Stimulated activated CD8-positive, alpha-beta memory T cell treated with anti-CD3 and anti-CD28 coated beads, Interleukin-2, amount 100 ng/mL, for 1 hour (primary cell): ENCODE data around the gene TTLL13.
A peak's percentile ranks its signal among the peaks of the same experiment; 100 is the strongest.

Experiments
- DNase-seq, 2 donors: peaks; one replicate each; pipeline ENCODE4 v3.0.0-alpha.2; 2020; ENCODE audit warnings: low read depth in 2 of 2

Gene TTLL13, protein sequence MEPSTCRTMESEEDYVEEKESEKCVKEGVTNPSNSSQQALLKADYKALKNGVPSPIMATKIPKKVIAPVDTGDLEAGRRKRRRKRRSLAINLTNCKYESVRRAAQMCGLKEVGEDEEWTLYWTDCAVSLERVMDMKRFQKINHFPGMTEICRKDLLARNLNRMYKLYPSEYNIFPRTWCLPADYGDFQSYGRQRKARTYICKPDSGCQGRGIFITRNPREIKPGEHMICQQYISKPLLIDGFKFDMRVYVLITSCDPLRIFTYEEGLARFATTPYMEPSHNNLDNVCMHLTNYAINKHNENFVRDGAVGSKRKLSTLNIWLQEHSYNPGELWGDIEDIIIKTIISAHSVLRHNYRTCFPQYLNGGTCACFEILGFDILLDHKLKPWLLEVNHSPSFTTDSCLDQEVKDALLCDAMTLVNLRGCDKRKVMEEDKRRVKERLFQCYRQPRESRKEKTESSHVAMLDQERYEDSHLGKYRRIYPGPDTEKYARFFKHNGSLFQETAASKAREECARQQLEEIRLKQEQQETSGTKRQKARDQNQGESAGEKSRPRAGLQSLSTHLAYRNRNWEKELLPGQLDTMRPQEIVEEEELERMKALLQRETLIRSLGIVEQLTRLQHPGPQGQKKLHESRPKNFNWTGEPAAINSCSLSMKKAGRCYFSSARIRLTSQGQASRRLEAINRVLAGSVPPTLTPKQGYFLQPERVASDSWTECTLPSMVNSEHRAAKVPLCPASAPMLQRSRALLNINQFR

DNA sequence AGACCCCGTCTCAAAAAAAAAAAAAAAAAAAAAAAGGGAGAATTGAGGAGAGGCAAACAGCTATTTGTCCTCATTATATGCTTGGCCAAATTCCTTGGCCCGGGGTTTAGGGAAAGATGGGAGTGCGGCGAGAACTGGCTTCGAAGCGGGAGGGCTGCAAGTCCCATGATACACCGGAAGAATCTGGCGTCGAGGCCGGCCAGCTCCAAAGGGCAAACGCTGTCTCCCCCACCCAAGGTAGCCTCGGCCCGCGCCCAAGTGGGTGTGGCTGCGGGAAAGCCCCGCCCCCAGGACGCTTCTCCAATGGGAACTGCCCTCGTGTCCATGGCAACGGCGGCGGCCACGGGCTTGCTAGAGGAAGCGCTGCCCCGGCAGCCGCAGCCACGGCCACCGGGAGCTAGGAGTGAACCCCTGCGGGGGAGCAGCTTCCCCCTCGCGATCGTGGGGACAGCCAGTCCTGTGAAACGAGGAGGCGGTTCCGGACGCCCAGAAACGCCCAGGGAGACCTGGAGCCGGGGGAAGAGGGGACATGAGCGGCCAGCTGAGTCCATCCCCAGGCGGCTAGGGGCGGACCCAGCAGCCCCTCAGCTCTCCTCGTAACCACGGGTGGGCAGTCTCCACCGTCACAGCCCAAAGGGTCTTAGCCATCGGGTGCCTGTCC lies at the start of gene TTLL13:
TSS of gene TTLL13 (plus strand) at position 354 of the 661 bp plus-strand sequence. CDS start 1,075 bp downstream, outside the sequence.
- peak in 1 of 2 donors; percentile 57 for DNase-seq

DNA sequence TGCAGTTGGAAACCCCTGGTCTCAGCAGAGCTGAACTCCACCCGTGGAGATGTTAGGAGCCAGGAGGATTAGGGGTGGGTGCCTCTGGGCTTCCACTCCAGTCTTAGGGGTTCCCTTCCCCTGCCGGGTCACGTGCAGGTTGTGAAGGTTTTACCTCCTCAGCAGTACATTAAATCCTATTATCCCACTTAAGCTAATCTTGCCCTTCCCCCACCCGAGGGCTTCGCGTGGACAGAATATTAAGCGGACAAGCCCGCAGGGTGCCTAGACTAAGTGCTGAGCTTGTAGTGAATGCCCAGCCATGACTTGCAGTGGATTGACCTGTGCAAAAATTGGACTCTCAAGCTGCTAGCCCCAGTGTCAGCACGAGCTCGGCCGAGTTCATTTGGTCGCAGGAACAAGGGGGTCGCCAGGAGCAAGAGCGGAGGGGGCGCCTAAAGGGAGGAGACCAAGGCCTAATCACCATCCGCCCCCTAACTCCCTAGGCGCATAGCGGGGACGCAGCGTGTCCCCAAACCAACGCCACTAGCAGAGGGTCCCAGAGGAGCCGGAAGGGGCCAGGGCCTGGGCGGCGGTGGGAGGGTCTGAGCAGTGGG lies 48.7 kb upstream of the TTLL13 start:
- DNase-seq = no peak

DNA sequence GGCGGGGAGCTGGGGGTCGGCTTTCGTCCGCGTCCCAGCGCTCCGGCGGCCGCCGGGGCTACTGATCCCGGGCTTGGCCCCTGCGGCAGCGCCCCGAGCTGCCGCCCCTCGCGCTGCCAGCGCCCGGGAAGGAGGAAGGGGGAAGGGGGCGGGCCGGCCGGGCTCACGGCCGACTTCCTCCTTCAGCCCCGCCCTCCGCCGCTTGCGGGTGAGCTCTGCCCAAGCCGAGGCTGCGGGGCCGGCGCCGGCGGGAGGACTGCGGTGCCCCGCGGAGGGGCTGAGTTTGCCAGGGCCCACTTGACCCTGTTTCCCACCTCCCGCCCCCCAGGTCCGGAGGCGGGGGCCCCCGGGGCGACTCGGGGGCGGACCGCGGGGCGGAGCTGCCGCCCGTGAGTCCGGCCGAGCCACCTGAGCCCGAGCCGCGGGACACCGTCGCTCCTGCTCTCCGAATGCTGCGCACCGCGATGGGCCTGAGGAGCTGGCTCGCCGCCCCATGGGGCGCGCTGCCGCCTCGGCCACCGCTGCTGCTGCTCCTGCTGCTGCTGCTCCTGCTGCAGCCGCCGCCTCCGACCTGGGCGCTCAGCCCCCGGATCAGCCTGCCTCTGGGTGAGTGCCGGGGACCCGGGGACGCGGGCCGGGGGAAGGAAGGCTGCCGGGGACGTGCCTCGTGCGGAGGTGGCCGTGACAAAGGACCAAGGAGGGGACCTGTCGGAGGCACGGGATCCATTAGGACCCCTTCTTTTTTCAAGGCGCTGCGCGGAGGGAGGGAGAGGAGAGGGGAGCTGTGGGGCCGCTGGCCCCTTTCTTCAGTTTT lies 48.0 kb upstream of the TTLL13 start, which contains the start of gene SEMA4B:
TSS of gene SEMA4B (plus strand) at position 201 of the 814 bp plus-strand sequence. CDS start at position 450, 249 bp downstream.
- DNase-seq = peak; percentile 42 to 55

DNA sequence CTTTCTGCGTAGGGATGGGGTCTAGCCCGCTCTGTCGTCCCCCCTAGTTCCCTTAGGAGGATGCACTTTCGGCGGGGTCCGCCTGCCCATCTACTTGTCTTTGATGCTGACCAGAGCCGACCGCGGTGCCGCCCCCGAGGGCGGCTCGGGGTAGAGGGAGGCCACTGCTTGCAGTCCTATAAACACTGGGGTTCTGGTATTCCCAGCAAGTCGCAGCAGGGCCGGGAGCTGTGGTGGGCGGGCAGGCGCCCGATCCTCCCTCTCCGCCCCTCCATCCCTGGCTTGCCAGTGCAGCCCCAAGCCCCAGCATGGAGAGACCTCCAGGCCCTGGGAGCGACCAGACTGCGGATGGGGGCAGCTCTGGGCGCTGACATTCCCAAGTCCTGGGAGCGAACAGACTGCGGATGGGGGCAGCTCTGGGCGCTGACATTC lies 47.4 kb upstream of the TTLL13 start:
- DNase-seq = no peak

DNA sequence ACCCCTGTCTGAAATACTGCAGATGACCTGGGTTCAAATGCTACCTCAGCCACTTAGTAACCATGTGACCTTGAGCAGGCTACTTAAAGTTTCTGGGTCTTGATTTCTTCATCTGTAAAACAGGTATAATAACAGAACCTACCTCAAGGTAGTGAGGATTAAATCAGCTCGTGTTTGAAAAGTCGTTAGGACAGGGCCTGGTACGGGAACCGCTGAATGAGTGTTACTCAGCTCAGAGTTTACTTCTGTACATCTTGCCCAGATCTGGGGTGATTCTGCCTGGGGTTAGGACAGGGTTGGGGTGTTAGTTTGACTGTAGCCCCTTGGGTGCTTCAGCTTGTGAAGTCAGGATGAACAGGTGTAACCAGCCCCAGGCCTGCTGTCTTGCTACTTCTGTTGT lies 46.4 kb upstream of the TTLL13 start:
- no peak for DNase-seq

DNA sequence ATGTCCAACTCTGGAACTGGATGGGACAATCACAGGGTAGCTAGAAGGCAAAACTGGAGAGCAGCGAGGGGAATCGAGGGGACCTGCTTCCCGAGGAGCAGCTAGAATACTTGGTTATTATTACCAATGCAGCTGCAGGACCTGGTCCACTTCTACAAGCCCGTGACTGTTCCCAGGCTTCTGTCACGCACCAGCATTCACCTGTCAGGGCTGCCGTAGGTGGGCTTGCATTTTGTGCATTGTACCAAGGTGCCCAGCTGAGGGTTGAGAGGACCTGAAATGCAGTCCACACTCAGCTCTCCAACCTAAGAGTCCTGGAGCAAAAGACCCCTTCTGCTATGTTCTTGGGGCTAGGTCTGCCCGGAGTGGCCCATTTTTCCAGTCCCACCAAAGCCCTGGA lies 45.9 kb upstream of the TTLL13 start:
- DNase-seq = no peak

DNA sequence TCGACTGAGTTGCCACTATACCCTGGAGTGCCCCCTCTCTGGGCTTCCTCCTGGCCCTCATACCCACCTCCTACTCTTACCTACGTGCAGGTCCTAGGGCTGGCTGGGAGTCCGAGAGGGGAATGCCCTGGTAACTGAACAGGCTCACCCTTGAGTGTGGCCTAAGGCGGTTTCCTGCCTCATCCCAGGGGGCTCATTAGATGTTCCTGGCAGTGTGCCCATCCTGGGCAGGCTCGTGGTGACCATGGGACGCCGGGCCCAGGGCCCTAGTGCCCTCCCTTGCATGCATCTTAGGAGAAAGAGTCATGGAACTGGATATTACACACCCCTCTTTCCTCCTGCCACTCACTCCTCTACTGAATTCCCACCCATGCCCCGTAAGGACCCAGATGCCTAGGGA lies 45.4 kb upstream of the TTLL13 start:
- no peak for DNase-seq

DNA sequence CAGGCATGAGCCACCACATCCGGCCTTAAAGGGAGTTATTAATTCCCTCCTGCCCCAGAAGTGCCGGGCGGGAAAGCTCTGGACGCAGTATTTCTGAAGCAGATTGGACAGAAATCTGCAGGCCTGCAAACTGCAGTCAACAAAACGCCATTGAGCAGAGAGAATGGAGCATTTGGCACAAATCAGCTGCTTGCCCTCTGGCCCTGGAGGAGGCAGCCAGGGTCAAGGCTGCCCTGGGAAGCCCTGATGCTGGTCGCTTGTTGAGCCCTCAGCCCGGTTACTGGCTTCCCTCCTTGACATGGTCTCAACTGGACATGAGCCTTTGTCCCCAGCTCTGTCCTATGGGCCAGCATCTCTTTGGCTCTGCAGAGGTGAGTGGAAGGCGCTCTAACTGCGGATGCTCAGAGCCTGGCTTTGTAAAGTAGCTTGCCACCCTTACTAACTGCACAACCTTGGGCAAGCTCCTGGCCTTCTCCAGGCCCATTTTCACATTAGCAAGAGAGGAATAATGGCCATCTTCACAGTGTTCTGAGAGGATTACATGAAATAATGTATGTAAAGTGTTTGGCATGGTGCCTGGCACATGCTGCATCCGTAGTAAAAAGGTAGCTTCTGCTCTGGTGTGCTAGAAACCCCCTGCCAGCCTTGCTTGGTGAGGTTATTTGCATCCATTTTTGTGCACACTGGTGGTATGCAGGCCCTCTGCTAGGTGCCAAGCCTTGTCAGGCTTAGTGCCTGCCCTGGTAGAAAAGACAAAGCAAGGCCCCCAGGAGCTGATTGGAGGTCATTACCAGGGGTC lies 44.1 kb upstream of the TTLL13 start:
- DNase-seq = no peak

DNA sequence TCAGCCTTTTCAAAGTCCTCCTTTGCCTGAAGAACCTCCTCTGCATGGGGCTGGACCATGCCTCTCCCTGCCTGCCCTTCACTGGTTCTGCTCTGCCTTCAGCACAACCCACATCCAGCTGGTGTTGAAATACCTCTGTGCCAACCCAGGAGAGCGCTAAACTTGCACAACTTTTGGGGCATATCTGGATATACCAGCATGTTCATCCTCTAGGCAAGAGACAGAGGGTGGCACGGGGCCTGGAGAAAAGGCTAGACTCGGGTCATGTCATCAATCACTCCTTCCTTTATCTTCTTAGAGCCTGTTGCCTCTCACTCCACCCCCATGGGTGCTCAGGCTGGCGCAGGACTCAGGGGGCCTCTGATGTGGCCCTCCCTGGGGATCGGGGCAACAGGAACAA lies 43.5 kb upstream of the TTLL13 start:
- no peak for DNase-seq

DNA sequence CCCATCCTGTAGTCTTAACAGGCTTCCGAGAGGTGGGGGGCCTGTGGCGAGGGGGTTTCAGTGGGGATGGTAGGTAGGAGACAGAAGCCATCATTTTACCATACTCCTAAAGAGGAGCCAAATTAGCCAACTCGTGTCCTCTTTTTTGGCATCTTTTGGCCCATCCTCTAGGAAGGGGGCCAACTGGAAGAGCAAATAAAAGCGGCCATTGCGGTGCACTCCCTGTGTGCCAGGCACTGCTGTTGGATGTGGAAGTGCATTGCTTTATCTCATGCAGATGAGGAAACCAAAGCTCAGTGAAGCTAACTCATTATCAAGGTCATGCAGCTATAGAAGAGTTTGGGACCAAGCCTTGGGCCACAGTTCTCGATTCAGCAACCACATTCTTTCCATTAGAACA lies 42.1 kb upstream of the TTLL13 start:
- DNase-seq = no peak

DNA sequence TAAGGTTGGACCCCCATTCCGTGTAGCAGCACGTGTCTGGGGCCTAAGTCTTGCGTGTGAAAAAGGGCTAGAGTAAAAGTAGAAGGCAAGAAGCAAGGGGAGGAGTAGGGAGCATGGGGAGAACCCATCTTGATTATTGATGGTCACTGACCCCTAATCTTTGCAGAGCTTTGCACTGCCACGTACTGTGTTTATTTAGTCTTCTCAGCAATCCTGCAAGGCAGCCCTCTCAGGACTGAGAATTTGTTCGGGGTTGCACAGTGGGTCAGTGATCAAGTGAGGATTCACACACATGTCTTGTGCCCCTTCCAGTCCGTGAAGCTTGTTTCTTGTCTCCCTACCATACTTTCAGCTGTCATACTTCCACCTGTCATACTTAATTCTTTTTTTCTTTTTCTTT lies 41.0 kb upstream of the TTLL13 start:
- no peak for DNase-seq

DNA sequence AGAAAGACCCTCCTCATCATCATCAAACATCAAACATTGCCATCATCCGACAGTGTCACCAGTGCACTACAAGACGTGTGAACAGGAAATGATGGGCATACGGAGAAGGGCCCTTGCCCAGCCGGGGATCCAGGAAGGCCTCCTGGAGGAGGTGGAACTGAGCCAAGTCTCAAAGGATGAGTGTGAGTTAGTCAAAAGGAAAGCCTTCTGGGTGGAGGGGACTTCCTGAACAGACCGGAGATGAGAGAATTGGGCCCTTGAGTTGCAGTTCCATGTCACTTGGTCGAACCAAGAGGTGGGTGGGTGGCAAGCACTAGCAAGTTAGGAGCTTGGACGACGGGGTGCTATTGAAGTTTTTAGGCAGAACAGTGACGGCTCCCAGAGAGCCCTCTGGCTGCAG lies 39.8 kb upstream of the TTLL13 start:
- no peak for DNase-seq

DNA sequence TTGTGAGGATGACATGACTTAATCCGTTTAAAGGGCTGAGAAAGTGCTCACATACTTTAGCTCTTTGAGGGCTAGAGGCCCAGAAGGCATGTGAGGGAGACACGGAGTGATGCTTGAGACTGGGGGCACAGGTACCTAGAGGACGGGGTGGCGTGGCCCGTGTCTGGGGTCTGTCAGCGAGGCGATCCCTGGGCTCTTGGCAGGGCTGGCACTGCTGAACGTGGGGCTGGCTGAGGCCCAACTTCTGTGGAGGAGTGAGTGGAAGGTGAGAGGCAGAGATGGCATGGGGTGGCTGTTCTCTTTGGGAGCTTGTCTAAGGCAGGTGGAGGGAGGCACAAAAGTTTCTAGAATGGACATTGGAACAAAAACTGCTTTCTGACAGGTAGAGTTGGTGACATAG lies 38.8 kb upstream of the TTLL13 start:
- DNase-seq = no peak

DNA sequence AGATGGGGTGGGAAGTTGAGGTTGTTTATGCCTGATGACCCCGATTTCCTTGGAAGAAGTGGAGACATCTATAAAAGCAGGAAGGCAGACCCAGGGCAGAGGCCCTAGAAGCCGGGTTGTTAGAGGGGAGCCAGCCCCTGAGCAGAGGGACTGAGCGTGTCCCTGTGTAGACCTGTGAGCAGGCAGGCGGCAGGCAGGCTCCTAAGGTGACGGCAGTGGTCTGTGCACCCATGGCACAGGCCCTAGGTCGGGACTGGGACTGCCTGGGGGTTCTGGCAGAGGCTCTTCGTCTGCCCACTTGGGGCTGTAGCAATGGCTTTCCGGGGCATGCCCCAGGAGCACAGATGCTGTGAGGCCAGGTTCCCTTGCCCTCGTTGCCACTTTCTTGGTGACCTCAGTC lies 38.3 kb upstream of the TTLL13 start:
- no peak for DNase-seq

DNA sequence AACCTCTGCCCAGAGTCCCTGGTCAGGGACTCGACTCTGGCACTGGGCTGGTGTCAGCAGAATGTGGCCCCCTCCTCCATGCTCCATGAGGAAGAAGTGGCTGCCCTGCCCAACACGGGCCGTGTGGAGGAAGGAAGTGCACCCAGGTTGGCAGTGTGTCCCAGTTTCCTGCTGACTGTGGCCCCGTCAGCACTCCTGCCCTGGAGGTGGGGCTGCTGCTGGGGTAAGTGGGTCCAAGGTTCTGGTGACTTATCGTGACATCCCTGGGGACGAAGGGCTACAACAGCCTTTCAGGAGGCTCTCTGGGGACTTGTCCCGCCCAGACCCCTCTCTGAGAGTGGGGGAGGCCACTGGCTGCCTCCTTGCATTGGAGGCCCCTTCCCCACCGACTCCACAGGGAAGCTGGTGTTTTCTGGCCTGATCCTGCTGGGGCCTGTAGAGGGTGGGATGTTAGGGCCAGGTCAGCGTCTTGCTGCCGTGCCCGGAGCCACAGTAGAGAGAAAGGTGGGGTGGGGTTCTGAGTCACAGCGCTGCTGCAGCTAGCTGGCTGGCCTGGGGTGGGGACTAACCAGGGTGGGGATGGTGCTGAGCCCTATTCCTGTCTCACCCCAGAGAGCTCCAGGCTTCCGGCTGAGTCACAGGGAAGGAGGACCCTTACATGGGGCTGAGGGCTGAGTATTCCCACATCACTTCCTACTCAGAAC lies 37.8 kb upstream of the TTLL13 start:
- DNase-seq = no peak

DNA sequence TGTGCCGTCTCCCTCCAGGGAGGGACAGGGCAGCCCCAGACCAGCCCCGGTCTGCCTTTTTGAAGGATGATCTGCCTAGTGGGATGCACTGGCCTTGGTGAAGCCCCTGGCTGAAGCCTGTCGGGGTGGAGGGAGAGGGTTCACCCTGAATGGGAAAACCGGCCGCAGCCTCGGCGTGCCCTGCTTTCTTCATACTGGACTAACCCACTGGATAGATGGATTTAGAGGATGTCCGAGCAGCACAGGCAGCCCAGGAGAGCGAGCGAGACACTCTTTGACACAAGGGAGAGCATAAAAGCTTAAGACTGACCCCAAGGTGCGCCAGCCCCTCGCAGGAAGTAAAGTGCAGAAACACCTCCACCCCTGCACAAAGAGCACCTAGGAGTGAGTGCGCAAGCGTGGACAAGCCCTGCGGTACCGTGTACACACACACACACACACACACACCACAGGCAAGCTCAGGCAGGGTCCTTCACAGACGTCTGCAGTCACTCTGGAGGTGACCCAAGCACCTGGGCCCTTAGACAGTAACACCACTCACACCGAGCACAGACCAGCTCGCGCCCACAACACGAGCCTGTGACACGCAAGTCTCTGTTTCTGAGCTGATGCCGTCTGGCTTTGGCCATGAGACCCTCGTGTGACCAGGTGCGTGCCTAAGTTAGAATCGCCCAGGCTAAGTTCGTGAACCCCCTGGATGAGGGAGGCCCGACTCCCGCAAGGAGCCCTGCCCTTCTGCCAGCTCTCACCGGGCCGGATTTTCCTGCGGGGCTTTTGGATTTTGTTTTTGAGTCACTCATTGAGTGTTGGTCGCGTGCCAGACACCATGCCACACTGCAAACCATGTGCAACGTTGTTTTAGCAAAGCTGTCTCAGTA lies 36.9 kb upstream of the TTLL13 start:
- DNase-seq = no peak

DNA sequence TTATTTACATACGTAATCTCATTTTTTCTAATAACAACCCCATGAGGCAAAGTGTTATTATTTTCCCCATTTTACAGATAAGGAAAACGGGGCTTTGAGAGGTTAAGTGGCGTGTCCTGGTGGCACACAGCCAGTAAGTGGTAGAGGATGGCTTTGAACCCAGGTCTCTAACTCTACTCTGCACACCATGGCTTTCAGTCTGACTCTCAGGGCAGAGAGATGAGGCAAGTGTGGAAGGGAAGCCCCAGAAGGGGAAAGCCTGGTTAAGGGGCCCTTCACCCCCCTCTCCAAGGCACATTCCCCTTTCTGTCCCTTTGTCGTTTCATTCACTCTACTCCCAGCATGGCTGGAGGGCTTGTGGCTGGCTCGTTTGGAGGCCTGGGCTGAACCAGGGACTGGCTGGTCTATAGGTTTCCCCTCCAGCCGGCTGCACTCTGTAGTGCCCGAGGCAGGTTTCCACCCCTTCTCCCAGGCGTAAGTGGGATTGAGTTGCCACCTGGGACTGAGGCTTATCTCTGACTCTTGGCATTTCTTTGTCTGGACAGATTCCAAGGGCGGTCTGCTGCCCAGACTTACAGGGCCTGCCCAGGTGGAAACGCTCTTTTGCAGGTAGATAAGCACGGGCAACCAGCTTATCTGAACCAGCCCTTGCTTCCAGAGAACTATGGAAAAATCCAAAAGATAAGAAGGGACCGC lies 36.1 kb upstream of the TTLL13 start:
- DNase-seq = no peak

DNA sequence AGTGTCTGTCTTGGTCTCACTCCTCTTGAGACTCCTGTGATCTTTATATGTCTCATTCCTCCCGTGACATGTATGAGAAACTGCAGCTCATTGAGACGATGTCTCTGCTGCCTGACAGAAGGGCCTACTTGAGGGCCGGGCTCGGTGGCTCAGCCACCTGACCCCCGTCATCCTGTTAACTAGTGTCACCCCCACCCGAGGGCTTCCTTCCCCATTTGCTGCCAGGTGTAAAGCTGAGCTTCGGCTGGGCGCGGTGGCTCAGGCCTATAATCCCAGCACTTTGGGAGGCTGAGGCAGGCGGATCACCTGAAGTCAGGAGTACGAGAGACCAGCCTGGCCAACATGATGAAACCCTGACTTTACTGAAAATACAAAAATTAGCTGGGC lies 35.5 kb upstream of the TTLL13 start:
- DNase-seq = no peak
